Ramos (cell line): Measurements from ENCODE around the gene OR8K3.

Experiments used
- in situ Hi-C: fragments of 300-500 bp; cut with MboI; formaldehyde crosslinking; loops from one replicate; pipeline ENCODE4 v1.14.3; 2022; ENCODE audit warnings: low sequenced_read_pairs; ENCODE audit not compliant: unreplicated experiment

Gene OR8K3

GRCh38 chr11:56314844-56315243 is at the start of gene OR8K3:
Gene OR8K3 (plus strand): TSS chr11:56315144. CDS start chr11:56318307, 3,163 bp downstream.
- in situ Hi-C loops = no loop called here

GRCh38 chr11:56271092-56271491 is 43.9 kb upstream of the OR8K3 start:
- in situ Hi-C loops = no loop called here

- in situ Hi-C loops = no loop called here
Measured at GRCh38 chr11:56273854-56274253, 41.1 kb upstream of the OR8K3 start, which contains the start of gene OR5T1. Gene OR5T1 (plus strand): TSS chr11:56274154. CDS start chr11:56275639, 1,485 bp downstream.

- in situ Hi-C loops = no loop called here
Measured at GRCh38 chr11:56292154-56292553, 22.8 kb upstream of the OR8K3 start, which contains the start of gene OR8H1. Gene OR8H1 (minus strand): TSS chr11:56292254. CDS start chr11:56291062, 1,192 bp downstream.

GRCh38 chr11:56296898-56297297 is 18.0 kb upstream of the OR8K3 start:
- in situ Hi-C loops = no loop called here

- in situ Hi-C loops = no loop called here
Measured at GRCh38 chr11:56307836-56308235, 7.1 kb upstream of the OR8K3 start.

GRCh38 chr11:56331861-56332491 is 17.0 kb downstream of the OR8K3 start:
- in situ Hi-C loops = no loop called here

- in situ Hi-C loops = no loop called here
Measured at GRCh38 chr11:56333156-56333555, 18.2 kb downstream of the OR8K3 start.

- in situ Hi-C loops = no loop called here
Measured at GRCh38 chr11:56340289-56340688, 25.3 kb downstream of the OR8K3 start.

GRCh38 chr11:56345739-56346138 is 30.8 kb downstream of the OR8K3 start, which contains the start of gene OR8K1:
Gene OR8K1 (plus strand): TSS chr11:56346039. CDS start chr11:56346039, 0 bp downstream.
- in situ Hi-C loops = no loop called here

GRCh38 chr11:56353991-56354390 is 39.0 kb downstream of the OR8K3 start, which contains the start of gene OR8J1:
Gene OR8J1 (plus strand): TSS chr11:56354291. CDS start chr11:56360247, 5,956 bp downstream.
- in situ Hi-C loops = no loop called here
